A172 (cell line): ENCODE data around the gene ANKRD31. TPM values are rescaled to one million over a fixed set of nuclear protein-coding genes. Genes with fewer than 3 reads are reported as not detected.
"Not testable (repeated sequence)": the region's sequence is repeated elsewhere in the genome, so short reads cannot be mapped to it uniquely, and the experiment has no call there.

ENCODE experiments used
- DNase-seq: peaks from one replicate; pipeline ENCODE4 v3.0.0-alpha.2; 2015; ENCODE audit warnings: low spot score
- total RNA-seq: library from RNA; depleted of rRNA; stranded (reverse); fragments of >200 nt; shearing (Covaris generic); gene quantifications from 2 replicates; pipeline ENCODE4 v1.2.3, GENCODE V29; 2014

The ANKRD31 gene
- total RNA-seq, 1 experiment from 2014 or later: not detected

- no peak for DNase-seq
These were observed 11.2 kb downstream of the ANKRD31 start for GRCh38 chr5:75225506-75225905.

- DNase-seq: not testable (repeated sequence)
These were observed 15.9 kb downstream of the ANKRD31 start for GRCh38 chr5:75220787-75221186.

GRCh38 chr5:75214928-75215327 is 21.8 kb downstream of the ANKRD31 start:
- no peak for DNase-seq

- DNase-seq: no peak
These were observed 22.3 kb downstream of the ANKRD31 start for GRCh38 chr5:75214409-75214808.

GRCh38 chr5:75203604-75204003 is 33.1 kb downstream of the ANKRD31 start:
- DNase-seq: no peak

- DNase-seq: no peak
These were observed 33.7 kb downstream of the ANKRD31 start for GRCh38 chr5:75202935-75203334.

GRCh38 chr5:75200776-75201175 is 35.9 kb downstream of the ANKRD31 start:
- no peak for DNase-seq

- no peak for DNase-seq
These were observed 36.7 kb downstream of the ANKRD31 start for GRCh38 chr5:75199946-75200345.

GRCh38 chr5:75199071-75199470 is 37.6 kb downstream of the ANKRD31 start:
- no peak for DNase-seq

GRCh38 chr5:75197745-75198144 is 38.9 kb downstream of the ANKRD31 start:
- no peak for DNase-seq

- DNase-seq: no peak
These were observed 43.9 kb downstream of the ANKRD31 start for GRCh38 chr5:75192804-75193203.

GRCh38 chr5:75192264-75192663 is 44.4 kb downstream of the ANKRD31 start:
- no peak for DNase-seq

GRCh38 chr5:75190227-75190626 is 46.5 kb downstream of the ANKRD31 start:
- no peak for DNase-seq

- DNase-seq: no peak
These were observed 47.3 kb downstream of the ANKRD31 start for GRCh38 chr5:75189353-75189752.

GRCh38 chr5:75185763-75186162 is 50.9 kb downstream of the ANKRD31 start:
- no peak for DNase-seq

GRCh38 chr5:75176009-75176408 is 60.7 kb downstream of the ANKRD31 start:
- DNase-seq: not testable (repeated sequence)

- DNase-seq: not testable (repeated sequence)
These were observed 61.8 kb downstream of the ANKRD31 start for GRCh38 chr5:75174872-75175271.

- DNase-seq: no peak
These were observed 67.2 kb downstream of the ANKRD31 start for GRCh38 chr5:75169516-75169915.

- DNase-seq: no peak
These were observed 68.5 kb downstream of the ANKRD31 start for GRCh38 chr5:75168026-75168735.

GRCh38 chr5:75167345-75167744 is 69.3 kb downstream of the ANKRD31 start:
- DNase-seq: no peak

GRCh38 chr5:75161508-75161907 is 75.2 kb downstream of the ANKRD31 start:
- DNase-seq: not testable (repeated sequence)

GRCh38 chr5:75156585-75156984 is 80.1 kb downstream of the ANKRD31 start:
- no peak for DNase-seq

- DNase-seq: no peak
These were observed 83.8 kb downstream of the ANKRD31 start for GRCh38 chr5:75152860-75153259.

GRCh38 chr5:75148051-75148450 is 88.6 kb downstream of the ANKRD31 start:
- no peak for DNase-seq
